ENCODE measurements around the gene NTRK2. TPM values are rescaled to one million over a fixed set of nuclear protein-coding genes. Genes with fewer than 3 reads are reported as not detected.

The NTRK2 gene
- total RNA-seq, 1 experiment from 2014 or later, result not detected

DNA sequence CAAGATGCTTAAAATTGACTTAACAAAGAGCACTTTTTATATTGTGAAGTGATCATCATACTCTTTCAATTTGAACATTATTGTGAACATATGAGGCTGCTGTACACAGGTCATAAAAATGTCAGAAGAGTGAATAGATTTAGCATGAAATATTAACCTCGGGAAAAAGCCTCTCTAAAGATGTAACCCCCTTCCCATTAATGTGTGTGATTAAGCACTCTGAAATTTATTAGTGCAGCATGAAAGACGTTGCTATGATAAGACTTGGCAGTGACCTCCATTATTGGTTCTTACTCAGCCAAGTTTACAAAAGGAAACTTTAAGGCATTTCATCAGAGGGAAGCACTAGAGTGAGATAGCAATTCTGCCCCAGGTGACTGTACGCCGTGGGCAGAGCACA is 326.5 kb downstream of the NTRK2 start:
- intact Hi-C loops (cut with micrococcal nuclease; ENCODE audit: unreplicated experiment), result no loop called here
- ChIA-PET CTCF (no interaction called here), POLR2A (ENCODE audit: unreplicated experiment) (no interaction called here)
- Histone ChIP-seq H3K27me3 (ENCODE audit: insufficient read depth, low read depth) (peaks cover 11% of the 10 kb centered on the region; the same call in 1 of the 2 replicates), H3K4me1 (replicated peaks; ENCODE audit: insufficient read depth) (no peaks in the 10 kb centered on the region), H2AFZ (no peak overlapping the region), H3K4me2 (no peak overlapping the region), H3K36me3 (ENCODE audit: low read depth) (no peaks in the 10 kb centered on the region), H3F3A (ENCODE audit: insufficient read depth, low read depth) (no peaks in the 10 kb centered on the region), H3K79me2 (ENCODE audit: low read depth) (no peaks in the 10 kb centered on the region), H3K9me2 (ENCODE audit: insufficient read depth) (no peaks in the 10 kb centered on the region), H3K4me3 (no peak overlapping the region), H3K27ac (no peak overlapping the region), H3K9me3 (ENCODE audit: insufficient read depth, low read depth) (no peaks in the 10 kb centered on the region), H4K20me1 (ENCODE audit: insufficient read depth) (no peaks in the 10 kb centered on the region)
- TF ChIP-seq, protein P1, sequence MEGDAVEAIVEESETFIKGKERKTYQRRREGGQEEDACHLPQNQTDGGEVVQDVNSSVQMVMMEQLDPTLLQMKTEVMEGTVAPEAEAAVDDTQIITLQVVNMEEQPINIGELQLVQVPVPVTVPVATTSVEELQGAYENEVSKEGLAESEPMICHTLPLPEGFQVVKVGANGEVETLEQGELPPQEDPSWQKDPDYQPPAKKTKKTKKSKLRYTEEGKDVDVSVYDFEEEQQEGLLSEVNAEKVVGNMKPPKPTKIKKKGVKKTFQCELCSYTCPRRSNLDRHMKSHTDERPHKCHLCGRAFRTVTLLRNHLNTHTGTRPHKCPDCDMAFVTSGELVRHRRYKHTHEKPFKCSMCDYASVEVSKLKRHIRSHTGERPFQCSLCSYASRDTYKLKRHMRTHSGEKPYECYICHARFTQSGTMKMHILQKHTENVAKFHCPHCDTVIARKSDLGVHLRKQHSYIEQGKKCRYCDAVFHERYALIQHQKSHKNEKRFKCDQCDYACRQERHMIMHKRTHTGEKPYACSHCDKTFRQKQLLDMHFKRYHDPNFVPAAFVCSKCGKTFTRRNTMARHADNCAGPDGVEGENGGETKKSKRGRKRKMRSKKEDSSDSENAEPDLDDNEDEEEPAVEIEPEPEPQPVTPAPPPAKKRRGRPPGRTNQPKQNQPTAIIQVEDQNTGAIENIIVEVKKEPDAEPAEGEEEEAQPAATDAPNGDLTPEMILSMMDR (conservative IDR thresholded peaks at IDR 0.05), result no peak
- TF ChIP-seq EZH2 (IDR thresholded peaks at IDR 0.05; ENCODE audit: low read depth), result no peak
- no TSS peak for BruUV-seq (replicated peaks)
- no peak for DNase-seq

DNA sequence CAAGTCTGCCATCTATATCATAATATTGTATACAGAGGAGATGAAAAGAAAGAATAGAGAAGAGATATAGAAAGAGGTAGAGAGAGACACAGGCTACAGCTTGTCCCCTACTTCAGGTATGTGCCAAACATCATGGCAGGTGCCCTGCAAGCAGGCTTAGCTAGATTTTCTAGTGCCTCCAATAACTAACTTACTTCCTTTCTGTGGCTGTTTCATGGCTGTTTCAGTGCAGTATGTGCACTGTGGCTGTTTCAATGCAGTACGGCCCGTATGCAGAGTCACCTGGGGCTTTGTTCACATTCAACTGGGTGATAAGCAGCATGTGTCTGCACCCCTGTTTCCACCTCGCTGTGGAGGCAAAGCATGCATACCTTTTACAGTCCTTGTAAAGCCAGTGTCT is 327.2 kb downstream of the NTRK2 start:
- H3K79me2 ChIP-seq (ENCODE audit: low read depth), result no peaks in the 10 kb centered on the region
- H2AFZ ChIP-seq, result no peak overlapping the region
- ChIA-PET CTCF (no interaction called here), POLR2A (ENCODE audit: unreplicated experiment) (no interaction called here)
- H3K9me3 ChIP-seq (ENCODE audit: insufficient read depth, low read depth), result no peaks in the 10 kb centered on the region
- H3K4me2 ChIP-seq, result no peak overlapping the region
- no peaks in the 10 kb centered on the region for H3K9me2 ChIP-seq (ENCODE audit: insufficient read depth)
- TF ChIP-seq, protein P1 (conservative IDR thresholded peaks at IDR 0.05), result no peak
- no peak for TF ChIP-seq EZH2 (IDR thresholded peaks at IDR 0.05; ENCODE audit: low read depth)
- H3K27me3 ChIP-seq (ENCODE audit: insufficient read depth, low read depth), result peaks cover 4% of the 10 kb centered on the region; the same call in 1 of the 2 replicates
- H3K27ac ChIP-seq, result no peak overlapping the region
- no peak overlapping the region for H3K4me3 ChIP-seq
- no peaks in the 10 kb centered on the region for H3K36me3 ChIP-seq (ENCODE audit: low read depth)
- H3K4me1 ChIP-seq (replicated peaks; ENCODE audit: insufficient read depth), result no peaks in the 10 kb centered on the region
- no peak for DNase-seq
- no peaks in the 10 kb centered on the region for H3F3A ChIP-seq (ENCODE audit: insufficient read depth, low read depth)
- intact Hi-C loops (cut with micrococcal nuclease; ENCODE audit: unreplicated experiment), result no loop called here
- no TSS peak for BruUV-seq (replicated peaks)
- H4K20me1 ChIP-seq (ENCODE audit: insufficient read depth), result no peaks in the 10 kb centered on the region

DNA sequence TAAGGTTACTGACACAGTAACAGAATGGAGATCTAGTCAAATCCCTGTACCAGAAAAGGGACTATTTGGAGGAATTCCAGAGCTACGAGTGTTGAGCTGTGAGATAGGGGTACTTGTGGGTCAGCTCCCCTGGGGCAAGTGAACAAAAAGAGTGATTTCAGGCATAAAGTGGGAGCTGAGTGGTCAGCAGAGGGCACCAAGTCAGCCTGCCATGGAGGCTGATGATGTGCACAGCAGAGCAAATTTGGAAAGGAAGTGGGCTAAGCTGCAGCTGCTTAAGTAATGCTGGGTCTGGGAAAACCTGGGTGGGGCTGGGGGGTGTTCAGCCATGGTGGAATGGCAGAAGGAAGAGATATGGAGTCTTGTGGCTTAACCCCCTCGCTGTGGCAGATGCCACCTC is 327.9 kb downstream of the NTRK2 start:
- CTCF ChIA-PET, result no interaction called here
- Histone ChIP-seq H2AFZ (no peak overlapping the region), H3K79me2 (ENCODE audit: low read depth) (no peaks in the 10 kb centered on the region), H3K27me3 (ENCODE audit: insufficient read depth, low read depth) (no peaks in the 10 kb centered on the region), H3K9me3 (ENCODE audit: insufficient read depth, low read depth) (no peaks in the 10 kb centered on the region), H3K4me2 (no peak overlapping the region), H3K9me2 (ENCODE audit: insufficient read depth) (no peaks in the 10 kb centered on the region), H3F3A (ENCODE audit: insufficient read depth, low read depth) (no peaks in the 10 kb centered on the region), H3K27ac (no peak overlapping the region), H4K20me1 (ENCODE audit: insufficient read depth) (no peaks in the 10 kb centered on the region), H3K36me3 (ENCODE audit: low read depth) (no peaks in the 10 kb centered on the region), H3K4me1 (replicated peaks; ENCODE audit: insufficient read depth) (no peaks in the 10 kb centered on the region), H3K4me3 (no peak overlapping the region)
- no peak for TF ChIP-seq EZH2 (IDR thresholded peaks at IDR 0.05; ENCODE audit: low read depth)
- TF ChIP-seq, protein P1 (conservative IDR thresholded peaks at IDR 0.05), result no peak
- BruUV-seq (replicated peaks), result no TSS peak
- POLR2A ChIA-PET (ENCODE audit: unreplicated experiment), result no interaction called here
- DNase-seq, result no peak
- intact Hi-C loops (cut with micrococcal nuclease; ENCODE audit: unreplicated experiment), result no loop called here
